ENCODE results near the gene SLC45A2.

DNA sequence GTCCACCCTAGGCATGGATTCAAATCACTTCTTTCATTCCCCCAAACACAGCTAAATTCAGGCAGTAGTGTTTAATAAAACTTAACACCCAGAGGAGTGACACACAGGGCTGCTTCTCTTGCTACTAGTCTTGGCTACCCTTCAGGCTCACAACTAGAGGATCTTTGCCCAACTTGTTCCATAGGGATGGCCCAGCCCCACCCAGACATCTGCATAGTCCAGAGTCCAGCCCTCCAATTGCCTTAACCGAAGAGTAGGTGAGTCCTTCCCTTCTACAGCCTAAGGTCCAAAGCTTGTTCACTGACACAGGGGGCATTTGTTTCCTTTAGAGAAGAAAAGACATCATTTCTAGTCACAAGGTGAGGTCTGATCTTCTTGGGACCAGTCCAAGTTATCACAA lies 63.5 kb downstream of the SLC45A2 start:
- TF ChIP-seq, protein P1, sequence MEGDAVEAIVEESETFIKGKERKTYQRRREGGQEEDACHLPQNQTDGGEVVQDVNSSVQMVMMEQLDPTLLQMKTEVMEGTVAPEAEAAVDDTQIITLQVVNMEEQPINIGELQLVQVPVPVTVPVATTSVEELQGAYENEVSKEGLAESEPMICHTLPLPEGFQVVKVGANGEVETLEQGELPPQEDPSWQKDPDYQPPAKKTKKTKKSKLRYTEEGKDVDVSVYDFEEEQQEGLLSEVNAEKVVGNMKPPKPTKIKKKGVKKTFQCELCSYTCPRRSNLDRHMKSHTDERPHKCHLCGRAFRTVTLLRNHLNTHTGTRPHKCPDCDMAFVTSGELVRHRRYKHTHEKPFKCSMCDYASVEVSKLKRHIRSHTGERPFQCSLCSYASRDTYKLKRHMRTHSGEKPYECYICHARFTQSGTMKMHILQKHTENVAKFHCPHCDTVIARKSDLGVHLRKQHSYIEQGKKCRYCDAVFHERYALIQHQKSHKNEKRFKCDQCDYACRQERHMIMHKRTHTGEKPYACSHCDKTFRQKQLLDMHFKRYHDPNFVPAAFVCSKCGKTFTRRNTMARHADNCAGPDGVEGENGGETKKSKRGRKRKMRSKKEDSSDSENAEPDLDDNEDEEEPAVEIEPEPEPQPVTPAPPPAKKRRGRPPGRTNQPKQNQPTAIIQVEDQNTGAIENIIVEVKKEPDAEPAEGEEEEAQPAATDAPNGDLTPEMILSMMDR (IDR thresholded peaks at IDR 0.05 in 8 of 11, conservative IDR thresholded peaks at IDR 0.05 in 3 of 11), result no peak
- TF ChIP-seq POLR2AphosphoS5 (IDR thresholded peaks at IDR 0.05), result no peak
